ENCODE measurements around the gene PPM1G. TPM values are rescaled to one million over a fixed set of nuclear protein-coding genes. Genes with fewer than 3 reads are reported as not detected.
A peak's percentile ranks its signal among the peaks of the same experiment; 100 is the strongest.

Gene PPM1G
- total RNA-seq, 1 donor from 2014 or later = 157 TPM

- Mint-ChIP-seq H3K27ac (ENCODE audit: unreplicated experiment) (peak overlapping the region; percentile 81), H3K27me3 (ENCODE audit: low read depth) (peaks cover 4% of the 10 kb centered on the region), H3K4me1 (peaks cover 36% of the 10 kb centered on the region), H3K4me3 (peak overlapping the region; percentile 96), H3K9me3 (peaks cover 6% of the 10 kb centered on the region), H3K36me3 (ENCODE audit: low read depth) (peaks cover 3% of the 10 kb centered on the region)
- no peak for DNase-seq (ENCODE audit: low read depth, low spot score)
- TF ChIP-seq, protein P1, sequence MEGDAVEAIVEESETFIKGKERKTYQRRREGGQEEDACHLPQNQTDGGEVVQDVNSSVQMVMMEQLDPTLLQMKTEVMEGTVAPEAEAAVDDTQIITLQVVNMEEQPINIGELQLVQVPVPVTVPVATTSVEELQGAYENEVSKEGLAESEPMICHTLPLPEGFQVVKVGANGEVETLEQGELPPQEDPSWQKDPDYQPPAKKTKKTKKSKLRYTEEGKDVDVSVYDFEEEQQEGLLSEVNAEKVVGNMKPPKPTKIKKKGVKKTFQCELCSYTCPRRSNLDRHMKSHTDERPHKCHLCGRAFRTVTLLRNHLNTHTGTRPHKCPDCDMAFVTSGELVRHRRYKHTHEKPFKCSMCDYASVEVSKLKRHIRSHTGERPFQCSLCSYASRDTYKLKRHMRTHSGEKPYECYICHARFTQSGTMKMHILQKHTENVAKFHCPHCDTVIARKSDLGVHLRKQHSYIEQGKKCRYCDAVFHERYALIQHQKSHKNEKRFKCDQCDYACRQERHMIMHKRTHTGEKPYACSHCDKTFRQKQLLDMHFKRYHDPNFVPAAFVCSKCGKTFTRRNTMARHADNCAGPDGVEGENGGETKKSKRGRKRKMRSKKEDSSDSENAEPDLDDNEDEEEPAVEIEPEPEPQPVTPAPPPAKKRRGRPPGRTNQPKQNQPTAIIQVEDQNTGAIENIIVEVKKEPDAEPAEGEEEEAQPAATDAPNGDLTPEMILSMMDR (conservative IDR thresholded peaks at IDR 0.05) = no peak
These were observed 630 bp downstream of the PPM1G start for GRCh38 chr2:27408601-27409320.

GRCh38 chr2:27407798-27408491, 1.4 kb downstream of the PPM1G start:
- H3K27me3 Mint-ChIP-seq (ENCODE audit: low read depth) = peaks cover 4% of the 10 kb centered on the region
- peak overlapping the region; percentile 96 for H3K4me3 Mint-ChIP-seq
- H3K36me3 Mint-ChIP-seq (ENCODE audit: low read depth) = peaks cover 5% of the 10 kb centered on the region
- peak; percentile 29 for DNase-seq (ENCODE audit: low read depth, low spot score)
- H3K4me1 Mint-ChIP-seq = peaks cover 36% of the 10 kb centered on the region
- H3K27ac Mint-ChIP-seq (ENCODE audit: unreplicated experiment) = peak overlapping the region; percentile 86
- TF ChIP-seq, protein P1 (conservative IDR thresholded peaks at IDR 0.05) = peak; percentile 74
- peaks cover 6% of the 10 kb centered on the region for H3K9me3 Mint-ChIP-seq

GRCh38 chr2:27400348-27401135, 8.8 kb downstream of the PPM1G start:
- TF ChIP-seq, protein P1 (conservative IDR thresholded peaks at IDR 0.05) = no peak
- no peak overlapping the region for H3K4me3 Mint-ChIP-seq
- H3K27me3 Mint-ChIP-seq (ENCODE audit: low read depth) = no peaks in the 10 kb centered on the region
- H3K9me3 Mint-ChIP-seq = no peaks in the 10 kb centered on the region
- H3K36me3 Mint-ChIP-seq (ENCODE audit: low read depth) = peaks cover 6% of the 10 kb centered on the region
- H3K4me1 Mint-ChIP-seq = peaks cover 11% of the 10 kb centered on the region
- H3K27ac Mint-ChIP-seq (ENCODE audit: unreplicated experiment) = no peak overlapping the region
- no peak for DNase-seq (ENCODE audit: low read depth, low spot score)

- Mint-ChIP-seq H3K27me3 (ENCODE audit: low read depth) (no peaks in the 10 kb centered on the region), H3K4me1 (peaks cover 11% of the 10 kb centered on the region), H3K9me3 (no peaks in the 10 kb centered on the region), H3K36me3 (ENCODE audit: low read depth) (peaks cover 6% of the 10 kb centered on the region), H3K4me3 (no peak overlapping the region), H3K27ac (ENCODE audit: unreplicated experiment) (no peak overlapping the region)
- DNase-seq (ENCODE audit: low read depth, low spot score) = no peak
- TF ChIP-seq, protein P1 (conservative IDR thresholded peaks at IDR 0.05) = no peak
These were observed 10.4 kb downstream of the PPM1G start for GRCh38 chr2:27398962-27399361.

DNA sequence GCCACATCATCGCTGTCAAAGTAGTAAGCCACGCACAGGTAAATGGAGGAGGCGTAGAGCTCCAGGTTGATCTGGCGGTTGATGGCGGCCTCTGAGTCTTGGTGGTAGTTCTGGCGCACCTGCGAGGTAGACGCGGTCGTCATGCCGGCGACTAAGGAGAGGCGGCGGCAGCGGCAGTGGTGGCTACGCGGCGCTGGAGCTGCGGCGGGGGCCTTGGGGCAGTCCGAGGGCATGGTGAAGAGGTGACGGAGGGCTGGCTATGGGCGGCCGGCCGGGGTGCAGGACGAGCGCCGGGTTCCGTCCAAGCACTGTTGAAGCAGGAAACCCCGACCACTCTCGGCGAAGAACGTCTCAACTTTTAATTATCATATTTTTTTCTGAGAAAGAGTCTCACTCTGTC, 16.2 kb downstream of the PPM1G start:
- Mint-ChIP-seq H3K4me1 (peaks cover 5% of the 10 kb centered on the region), H3K27me3 (ENCODE audit: low read depth) (no peaks in the 10 kb centered on the region), H3K27ac (ENCODE audit: unreplicated experiment) (no peak overlapping the region), H3K36me3 (ENCODE audit: low read depth) (peaks cover 14% of the 10 kb centered on the region), H3K4me3 (no peak overlapping the region), H3K9me3 (no peaks in the 10 kb centered on the region)
- TF ChIP-seq, protein P1 (conservative IDR thresholded peaks at IDR 0.05) = no peak
- DNase-seq (ENCODE audit: low read depth, low spot score) = no peak
